HepG2 (cell line): ENCODE results near the gene PPP1R18. TPM values are rescaled to one million over a fixed set of nuclear protein-coding genes. Genes with fewer than 3 reads are reported as not detected.

ENCODE experiments used
- ATF2 ChIP-seq: sonication (generic); formaldehyde crosslinking; IDR thresholded peaks from 2 replicates; pipeline ENCODE4 v1.4.0; 2020; ENCODE audit warnings: missing genetic modification reagents
- BCL6 ChIP-seq: IDR thresholded peaks from 2 replicates; pipeline ENCODE4 v1.6.1; 2016; ENCODE audit warnings: missing genetic modification reagents, missing compliant biosample characterization
- BRCA1 ChIP-seq: sonication (generic); formaldehyde crosslinking; IDR thresholded peaks from 2 replicates; pipeline ENCODE4 v1.4.0; 2020; ENCODE audit warnings: missing genetic modification reagents
- CEBPG ChIP-seq: IDR thresholded peaks from 2 replicates; pipeline ENCODE4 v1.6.1; 2016
- CENPT ChIP-seq: sonication (generic); formaldehyde crosslinking; IDR thresholded peaks from 2 replicates; pipeline ENCODE4 v1.8.0; 2022; ENCODE audit warnings: low read depth, mild to moderate bottlenecking, moderate library complexity, missing genetic modification reagents
- HNRNPUL1 ChIP-seq: fragments of 200-400 bp; formaldehyde crosslinking; IDR thresholded peaks from 2 replicates; pipeline ENCODE4 v1.6.1; 2017; ENCODE audit warnings: low read depth, mild to moderate bottlenecking, low read length, moderate library complexity
- MBNL3 ChIP-seq: fragments of 250-450 bp; sonication (Bioruptor Pico); conservative IDR thresholded peaks from 2 replicates; pipeline ENCODE4 v1.8.0; 2022; ENCODE audit warnings: mild to moderate bottlenecking, inconsistent platforms
- NCOA5 ChIP-seq: sonication (generic); formaldehyde crosslinking; IDR thresholded peaks from 2 replicates; pipeline ENCODE4 v1.4.0; 2020; ENCODE audit warnings: missing genetic modification reagents
- NFRKB ChIP-seq: fragments of 450-650 bp; IDR thresholded peaks from 2 replicates; pipeline ENCODE4 v1.6.1; 2017
- POLR2AphosphoS2 ChIP-seq: IDR thresholded peaks from 2 replicates; pipeline ENCODE4 v1.6.1; 2011; ENCODE audit warnings: low read depth, low read length, improper control_type of control experiment
- SNAPC2 ChIP-seq: sonication (generic); formaldehyde crosslinking; IDR thresholded peaks from 2 replicates; pipeline ENCODE4 v1.8.1; 2022; ENCODE audit warnings: mild to moderate bottlenecking, missing genetic modification reagents
- SP1 ChIP-seq, 2 experiments: fragments of 450-650 bp in 1 of 2; sonication (generic) in 1 of 2; formaldehyde crosslinking in 1 of 2; IDR thresholded peaks; 2 replicates each; pipeline versions ENCODE4 v1.4.0 to v1.6.1; 2016 to 2020; ENCODE audit warnings: missing genetic modification reagents in 1 of 2
- TEAD2 ChIP-seq: sonication (generic); formaldehyde crosslinking; IDR thresholded peaks from 2 replicates; pipeline ENCODE4 v1.9.0; 2021; ENCODE audit warnings: missing genetic modification reagents
- ZEB1 ChIP-seq: IDR thresholded peaks from 2 replicates; pipeline ENCODE4 v1.6.1; 2012; ENCODE audit warnings: mild to moderate bottlenecking, low read depth, inconsistent platforms; ENCODE audit not compliant: insufficient replicate concordance
- ZNF235 ChIP-seq: sonication (generic); formaldehyde crosslinking; IDR thresholded peaks from 2 replicates; pipeline ENCODE4 v1.8.1; 2023; ENCODE audit warnings: mild to moderate bottlenecking, missing genetic modification reagents, borderline replicate concordance
- ZNF33A ChIP-seq: sonication (generic); formaldehyde crosslinking; IDR thresholded peaks from 2 replicates; pipeline ENCODE4 v1.5.1; 2020; ENCODE audit warnings: missing genetic modification reagents, mild to moderate bottlenecking, moderate library complexity, borderline replicate concordance
- ZNF557 ChIP-seq: sonication (generic); formaldehyde crosslinking; IDR thresholded peaks from 2 replicates; pipeline ENCODE4 v1.4.0; 2020; ENCODE audit warnings: missing genetic modification reagents
- ZNF597 ChIP-seq: sonication (generic); formaldehyde crosslinking; IDR thresholded peaks from 2 replicates; pipeline ENCODE4 v1.5.0; 2020; ENCODE audit warnings: missing genetic modification reagents
- ZNF691 ChIP-seq: sonication (generic); formaldehyde crosslinking; IDR thresholded peaks from 2 replicates; pipeline ENCODE4 v1.4.0; 2020; ENCODE audit warnings: missing genetic modification reagents, low read depth, mild to moderate bottlenecking, borderline replicate concordance
- ZNF780A ChIP-seq: sonication (generic); formaldehyde crosslinking; IDR thresholded peaks from 2 replicates; pipeline ENCODE4 v1.8.0; 2022; ENCODE audit warnings: mild to moderate bottlenecking, missing genetic modification reagents, moderate library complexity
- polyA plus RNA-seq, 8 experiments: library from polyadenylated mRNA; depleted of rRNA in 3 of 8; stranded (reverse) in 7 of 8; unstranded in 1 of 8; fragments of >200 nt; fragmentation: Illumina TruSeq in 4 of 8; extraction: Trizol in 4 of 8; gene quantifications; 2 replicates each; pipeline versions ENCODE4 v1.2.1 to v1.2.3, GENCODE V29; 2011 to 2016; ENCODE audit warnings: low read depth in 4 of 8, missing spikeins in 1 of 8, mixed read lengths in 1 of 8; ENCODE audit not compliant: insufficient read depth in 1 of 8
- total RNA-seq, 5 experiments: library from RNA; depleted of rRNA; stranded (reverse); fragments of >200 nt; fragmentation: Illumina TruSeq; extraction: Trizol; gene quantifications; 2 replicates each; pipeline ENCODE4 v1.2.3, GENCODE V29; 2016; ENCODE audit warnings: low read depth in 1 of 5
- TF ChIP-seq, protein P1 (sequence below): sonication (generic); formaldehyde crosslinking; IDR thresholded peaks from 2 replicates; pipeline ENCODE4 v1.5.0; 2020; ENCODE audit warnings: missing genetic modification reagents
- TF ChIP-seq, protein P2 (sequence below): sonication (generic); formaldehyde crosslinking; IDR thresholded peaks from 2 replicates; pipeline ENCODE4 v1.8.0; 2022; ENCODE audit warnings: mild to moderate bottlenecking, missing genetic modification reagents, borderline replicate concordance
- TF ChIP-seq, protein P3 (sequence below): sonication (generic); formaldehyde crosslinking; IDR thresholded peaks from 2 replicates; pipeline ENCODE4 v1.4.0; 2020; ENCODE audit warnings: low read depth, mild to moderate bottlenecking, missing genetic modification reagents

PPP1R18 gene
- total and polyA plus RNA-seq, 2 of the 13 experiments (the other 11 are each of a cell fraction or from before 2014, with no cell fraction given): 4.9 to 9.2 TPM

DNA sequence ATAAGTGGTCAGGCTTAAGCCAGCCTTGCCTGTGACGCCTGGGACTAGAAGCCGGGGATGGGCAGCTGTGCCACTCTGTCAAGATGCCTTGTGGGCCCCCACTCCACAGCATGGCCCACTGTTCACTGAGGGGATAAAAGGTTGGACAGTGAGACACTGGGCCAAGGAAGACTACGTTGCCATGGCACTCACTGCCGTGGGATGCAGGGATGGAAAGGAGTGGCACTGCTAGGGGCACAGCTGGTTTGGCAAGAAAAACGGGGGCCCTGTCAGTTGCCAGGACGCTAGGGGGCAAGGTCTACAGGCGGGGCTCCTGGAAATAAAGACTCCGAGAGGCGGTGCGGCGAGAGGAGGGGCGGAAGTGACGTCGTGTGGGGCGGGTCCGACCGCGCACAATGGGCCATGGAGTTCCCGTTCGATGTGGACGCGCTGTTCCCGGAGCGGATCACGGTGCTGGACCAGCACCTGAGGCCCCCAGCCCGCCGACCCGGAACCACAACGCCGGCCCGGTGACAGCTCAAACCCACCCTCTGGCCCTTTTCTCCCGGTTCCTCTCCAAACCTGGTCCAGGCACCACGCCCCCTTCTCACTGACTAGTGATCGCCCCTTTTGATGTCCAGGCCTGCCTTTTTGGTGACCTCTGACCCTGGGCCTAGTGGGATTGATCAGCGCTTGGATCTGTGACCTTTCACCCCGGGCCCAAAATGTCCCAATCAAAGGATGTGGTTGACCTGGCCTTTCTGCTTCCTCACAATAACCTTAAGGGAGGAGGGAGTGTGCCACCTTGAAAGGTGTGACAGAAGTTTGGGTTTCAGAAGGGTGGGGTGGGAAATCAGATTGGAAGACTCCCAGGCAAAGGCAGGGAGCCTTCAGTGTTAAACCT lies 59.7 kb downstream of the PPP1R18 start, which contains the start of gene ATAT1 (continued):
- TF ChIP-seq, protein P1, sequence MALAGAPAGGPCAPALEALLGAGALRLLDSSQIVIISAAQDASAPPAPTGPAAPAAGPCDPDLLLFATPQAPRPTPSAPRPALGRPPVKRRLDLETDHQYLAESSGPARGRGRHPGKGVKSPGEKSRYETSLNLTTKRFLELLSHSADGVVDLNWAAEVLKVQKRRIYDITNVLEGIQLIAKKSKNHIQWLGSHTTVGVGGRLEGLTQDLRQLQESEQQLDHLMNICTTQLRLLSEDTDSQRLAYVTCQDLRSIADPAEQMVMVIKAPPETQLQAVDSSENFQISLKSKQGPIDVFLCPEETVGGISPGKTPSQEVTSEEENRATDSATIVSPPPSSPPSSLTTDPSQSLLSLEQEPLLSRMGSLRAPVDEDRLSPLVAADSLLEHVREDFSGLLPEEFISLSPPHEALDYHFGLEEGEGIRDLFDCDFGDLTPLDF: 0 out of 2 replicates have a peak, but pooled peaks have one; percentile 38
- TF ChIP-seq, protein P2, sequence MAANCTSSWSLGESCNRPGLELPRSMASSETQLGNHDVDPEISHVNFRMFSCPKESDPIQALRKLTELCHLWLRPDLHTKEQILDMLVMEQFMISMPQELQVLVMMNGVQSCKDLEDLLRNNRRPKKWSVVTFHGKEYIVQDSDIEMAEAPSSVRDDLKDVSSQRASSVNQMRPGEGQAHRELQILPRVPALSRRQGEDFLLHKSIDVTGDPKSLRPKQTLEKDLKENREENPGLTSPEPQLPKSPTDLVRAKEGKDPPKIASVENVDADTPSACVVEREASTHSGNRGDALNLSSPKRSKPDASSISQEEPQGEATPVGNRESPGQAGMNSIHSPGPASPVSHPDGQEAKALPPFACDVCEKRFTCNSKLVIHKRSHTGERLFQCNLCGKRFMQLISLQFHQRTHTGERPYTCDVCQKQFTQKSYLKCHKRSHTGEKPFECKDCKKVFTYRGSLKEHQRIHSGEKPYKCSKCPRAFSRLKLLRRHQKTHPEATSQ: no peak
- TF ChIP-seq SNAPC2 (CRISPR knock-in tag) (no peak; the same call in 1 of the 2 replicates), MBNL3 (CRISPR knock-in tag) (no peak), ZNF691 (CRISPR knock-in tag) (peak; percentile 92; the same call in 1 of the 2 replicates), ZNF33A (CRISPR knock-in tag) (no peak), BCL6 (CRISPR knock-in tag) (peak; percentile 19; the same call in 1 of the 2 replicates), SP1 (IDR thresholded peaks at IDR 0.05) (no peak), SP1 (CRISPR knock-in tag; IDR thresholded peaks at IDR 0.05) (peak; percentile 84), NFRKB (no peak), ZNF780A (no peak), BRCA1 (CRISPR knock-in tag) (peak; percentile 32; the same call in 1 of the 2 replicates), POLR2AphosphoS2 (no peak), ZNF557 (CRISPR knock-in tag) (no peak), CEBPG (CRISPR knock-in tag) (no peak), TEAD2 (CRISPR knock-in tag) (no peak), NCOA5 (CRISPR knock-in tag) (no peak), ATF2 (peak; percentile 83), HNRNPUL1 (no peak), ZNF597 (CRISPR knock-in tag) (no peak), ZEB1 (peak; percentile 63), CENPT (CRISPR knock-in tag) (no peak; the same call in none of the 2 replicates), ZNF235 (CRISPR knock-in tag) (0 out of 2 replicates have a peak, but pooled peaks have one; percentile 49)
- TF ChIP-seq, protein P3, sequence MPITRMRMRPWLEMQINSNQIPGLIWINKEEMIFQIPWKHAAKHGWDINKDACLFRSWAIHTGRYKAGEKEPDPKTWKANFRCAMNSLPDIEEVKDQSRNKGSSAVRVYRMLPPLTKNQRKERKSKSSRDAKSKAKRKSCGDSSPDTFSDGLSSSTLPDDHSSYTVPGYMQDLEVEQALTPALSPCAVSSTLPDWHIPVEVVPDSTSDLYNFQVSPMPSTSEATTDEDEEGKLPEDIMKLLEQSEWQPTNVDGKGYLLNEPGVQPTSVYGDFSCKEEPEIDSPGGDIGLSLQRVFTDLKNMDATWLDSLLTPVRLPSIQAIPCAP (CRISPR knock-in tag): no peak
